H1 (cell line): Measurements from ENCODE around the gene TOP1. TPM values are rescaled to one million over a fixed set of nuclear protein-coding genes. Genes with fewer than 3 reads are reported as not detected.

Experiments used
- CTCF ChIA-PET: fragments of 300-600 bp; sonication (Branson Sonifier 250); formaldehyde crosslinking; loops from one replicate; lab custom pipeline; 2021; ENCODE audit not compliant: partially characterized antibody; lab: Charles Lee
- POLR2A ChIA-PET: fragments of 300-600 bp; sonication (Branson Sonifier 250); formaldehyde crosslinking; loops from one replicate; lab custom pipeline; 2021; ENCODE audit warnings: inconsistent platforms; ENCODE audit not compliant: partially characterized antibody; lab: Charles Lee
- DNase-seq, 2 experiments: peaks; one replicate each; pipeline versions ENCODE4 v3.0.0 to v3.0.0-alpha.2; 2010 to 2022; ENCODE audit warnings: low spot score in 2 of 2, low read depth in 1 of 2, mixed read lengths in 1 of 2
- FAIRE-seq: peaks from 2 replicates; lab custom pipeline; 2011; peaks lifted over from hg19 to GRCh38; lab: Jason Lieb, UNC
- H2AFZ ChIP-seq: 2 replicates; pipeline ENCODE4 v1.8.1; 2012; ENCODE audit warnings: low read length, inconsistent platforms
- H2AK5ac ChIP-seq: 2 replicates; pipeline ENCODE4 v1.6.1; 2013; ENCODE audit warnings: low read depth, low read length
- H2BK120ac ChIP-seq: replicated peaks from 2 replicates; pipeline ENCODE3; 2013; ENCODE audit warnings: low read depth, low read length, inconsistent platforms
- H2BK12ac ChIP-seq: 2 replicates; pipeline ENCODE4 v1.6.1; 2013; ENCODE audit warnings: low read depth, low read length
- H2BK15ac ChIP-seq: 2 replicates; pipeline ENCODE4 v1.6.1; 2013; ENCODE audit warnings: low read length
- H2BK20ac ChIP-seq: 2 replicates; pipeline ENCODE4 v1.6.1; 2013; ENCODE audit warnings: low read length
- H2BK5ac ChIP-seq: 2 replicates; pipeline ENCODE4 v1.6.1; 2013; ENCODE audit warnings: low read depth, low read length
- H3K14ac ChIP-seq: 2 replicates; pipeline ENCODE4 v1.6.1; 2013; ENCODE audit warnings: inconsistent platforms; ENCODE audit not compliant: insufficient read length
- H3K18ac ChIP-seq: 2 replicates; pipeline ENCODE4 v1.6.1; 2013; ENCODE audit warnings: low read length; ENCODE audit errors: extremely low read depth
- H3K23ac ChIP-seq: 2 replicates; pipeline ENCODE4 v1.6.1; 2013; ENCODE audit warnings: inconsistent platforms; ENCODE audit not compliant: insufficient read length
- H3K23me2 ChIP-seq: 2 replicates; pipeline ENCODE4 v1.6.1; 2013; ENCODE audit warnings: low read depth, low read length
- H3K27ac ChIP-seq: 2 replicates; pipeline ENCODE4 v1.6.1; 2011; ENCODE audit warnings: low read depth, low read length, inconsistent platforms
- H3K27me3 ChIP-seq, 4 experiments: replicated peaks in 1 of 4; 1 replicate in 1 of 4; 2 replicates in 3 of 4; pipeline versions ENCODE4 v1.6.1 to v1.8.1; 2011 to 2013; ENCODE audit warnings: low read length in 3 of 4, mild to moderate bottlenecking in 3 of 4, inconsistent platforms in 2 of 4, mixed read lengths in 2 of 4, moderate library complexity in 1 of 4; ENCODE audit not compliant: control insufficient read depth in 3 of 4, insufficient read depth in 3 of 4; ENCODE audit errors: extremely low read depth in 1 of 4
- H3K36me3 ChIP-seq, 4 experiments: 2 replicates each; pipeline versions ENCODE4 v1.6.1 to v1.8.1; 2011 to 2013; ENCODE audit warnings: mild to moderate bottlenecking in 4 of 4, low read length in 3 of 4, moderate library complexity in 2 of 4, control low read depth in 1 of 4, inconsistent platforms in 1 of 4; ENCODE audit not compliant: insufficient read depth in 4 of 4, control insufficient read depth in 2 of 4
- H3K4ac ChIP-seq: replicated peaks from 2 replicates; pipeline ENCODE3; 2013; ENCODE audit warnings: low read length, low read depth, mixed read lengths, inconsistent platforms; ENCODE audit not compliant: insufficient read length
- H3K4me1 ChIP-seq, 4 experiments: replicated peaks in 1 of 4; 1 replicate in 1 of 4; 2 replicates in 3 of 4; pipeline versions ENCODE4 v1.6.1 to v1.8.1; 2011 to 2013; ENCODE audit warnings: low read length in 3 of 4, inconsistent platforms in 2 of 4, mixed read lengths in 1 of 4; ENCODE audit not compliant: insufficient read depth in 4 of 4, control insufficient read depth in 3 of 4
- H3K4me2 ChIP-seq, 2 experiments: 2 replicates each; pipeline versions ENCODE4 v1.6.1 to v1.8.1; 2011 to 2013; ENCODE audit warnings: low read depth in 2 of 2, low read length in 2 of 2, control low read depth in 1 of 2, inconsistent platforms in 1 of 2, mild to moderate bottlenecking in 1 of 2; ENCODE audit not compliant: insufficient read depth in 1 of 2
- H3K4me3 ChIP-seq, 4 experiments: fragments of 200-600, 300-600 bp in 1 of 4; sonication (generic), shearing (Covaris generic), sonication (Bioruptor Twin) in 1 of 4; 2 replicates each; pipeline versions ENCODE4 v1.5.1 to v1.8.1; 2011 to 2016; ENCODE audit warnings: low read length in 4 of 4, low read depth in 3 of 4, control low read depth in 2 of 4, inconsistent platforms in 2 of 4, mild to moderate bottlenecking in 2 of 4, mixed read lengths in 1 of 4, moderate library complexity in 1 of 4; ENCODE audit not compliant: insufficient read depth in 2 of 4; ENCODE audit errors: extremely low read depth in 1 of 4
- H3K56ac ChIP-seq: replicated peaks from 2 replicates; pipeline ENCODE3; 2013; ENCODE audit warnings: low read depth, mild to moderate bottlenecking, mixed read lengths, low read length, inconsistent platforms; ENCODE audit not compliant: insufficient read length
- H3K79me1 ChIP-seq: 2 replicates; pipeline ENCODE4 v1.6.1; 2013; ENCODE audit warnings: low read depth, low read length, control low read depth
- H3K79me2 ChIP-seq, 2 experiments: 2 replicates each; pipeline versions ENCODE4 v1.6.1 to v1.8.1; 2012 to 2013; ENCODE audit warnings: low read length in 2 of 2, mild to moderate bottlenecking in 2 of 2, inconsistent platforms in 1 of 2; ENCODE audit not compliant: insufficient read depth in 2 of 2, control insufficient read depth in 1 of 2
- H3K9ac ChIP-seq, 4 experiments: replicated peaks in 1 of 4; 1 replicate in 1 of 4; 2 replicates in 3 of 4; pipeline versions ENCODE4 v1.6.1 to v1.8.1; 2011 to 2013; ENCODE audit warnings: low read depth in 3 of 4, low read length in 3 of 4, control low read depth in 2 of 4, mild to moderate bottlenecking in 2 of 4, moderate library complexity in 2 of 4, inconsistent platforms in 1 of 4; ENCODE audit errors: extremely low read depth in 1 of 4
- H3K9me3 ChIP-seq, 2 experiments: 2 replicates each; pipeline versions ENCODE4 v1.6.1 to v1.8.1; 2012 to 2013; ENCODE audit warnings: mild to moderate bottlenecking in 2 of 2, moderate library complexity in 2 of 2, control low read depth in 1 of 2, inconsistent platforms in 1 of 2, low read depth in 1 of 2, low read length in 1 of 2, mixed read lengths in 1 of 2; ENCODE audit not compliant: insufficient read depth in 2 of 2
- H4K20me1 ChIP-seq, 2 experiments: replicated peaks in 1 of 2; 2 replicates each; pipeline versions ENCODE3 to v1.8.1; 2011 to 2013; ENCODE audit warnings: inconsistent platforms in 2 of 2, low read length in 2 of 2, mild to moderate bottlenecking in 1 of 2; ENCODE audit not compliant: insufficient read depth in 2 of 2, control insufficient read depth in 1 of 2
- H4K5ac ChIP-seq: 2 replicates; pipeline ENCODE4 v1.6.1; 2013; ENCODE audit warnings: low read length, low read depth, mixed read lengths, inconsistent platforms; ENCODE audit not compliant: insufficient read length
- H4K8ac ChIP-seq: 2 replicates; pipeline ENCODE4 v1.8.0; 2013; ENCODE audit warnings: mild to moderate bottlenecking, moderate library complexity, low read length, inconsistent platforms; ENCODE audit not compliant: insufficient read depth; ENCODE audit errors: extremely low read depth
- H4K91ac ChIP-seq: replicated peaks from 2 replicates; pipeline ENCODE3; 2013; ENCODE audit warnings: low read length, mixed read lengths, inconsistent platforms; ENCODE audit not compliant: insufficient read length
- EZH2 ChIP-seq: fragments of 200-600 bp; sonication (generic); IDR thresholded peaks from 2 replicates; pipeline ENCODE4 v1.7.1; 2012; ENCODE audit warnings: low read depth, mild to moderate bottlenecking, moderate library complexity, low read length, inconsistent platforms; ENCODE audit not compliant: severe bottlenecking
- KDM4A ChIP-seq: IDR thresholded peaks from one replicate; pipeline ENCODE4 v1.7.1; 2012; ENCODE audit warnings: low read depth, mild to moderate bottlenecking, moderate library complexity, low read length, inconsistent platforms; ENCODE audit not compliant: severe bottlenecking
- RFX5 ChIP-seq: IDR thresholded peaks from 2 replicates; pipeline ENCODE4 v1.6.1; 2011; ENCODE audit warnings: low read depth, low read length, improper control_type of control experiment, borderline replicate concordance
- TCF12 ChIP-seq: IDR thresholded peaks from 2 replicates; pipeline ENCODE4 v1.6.1; 2011; ENCODE audit warnings: low read depth, mild to moderate bottlenecking, low read length
- WGBS, 2 experiments: shearing (Covaris generic) in 1 of 2; methylation state at CpG; one replicate each; pipeline versions ENCODE4 v1.1.6 to v1.1.7; 2013 to 2015; ENCODE audit warnings: low lambda C conversion rate in 2 of 2, mixed read lengths in 2 of 2, inconsistent platforms in 1 of 2, low coverage in 1 of 2, missing lambda C conversion rate in 1 of 2; ENCODE audit not compliant: insufficient replicate concordance in 2 of 2, insufficient coverage in 1 of 2, insufficient read length in 1 of 2; ENCODE audit errors: extremely low coverage in 1 of 2, missing lambda C conversion rate in 1 of 2; 5-methylcytosine and 5-hydroxymethylcytosine counted together
- polyA plus RNA-seq, 7 experiments: library from polyadenylated mRNA; depleted of rRNA in 3 of 7; stranded (reverse) in 5 of 7; unstranded in 2 of 7; fragments of >200 nt in 5 of 7; fragments of 200-250 nt in 2 of 7; gene quantifications; 1 replicate in 5 of 7; 2 replicates in 1 of 7; 4 replicates in 1 of 7; pipeline versions ENCODE4 v1.2.1 to v1.2.3, GENCODE V29; 2011 to 2013; ENCODE audit warnings: missing spikeins in 2 of 7, mixed read lengths in 2 of 7
- total RNA-seq: library from RNA; stranded (reverse); fragmentation: NEBNext Ultra II Directional; extraction: Animal tissue kit (Norgen Biotek cat#: 25700); gene quantifications from 2 replicates; pipeline ENCODE4 v1.2.1, GENCODE V29; 2021
- TF ChIP-seq, protein P1 (sequence below): IDR thresholded peaks from 2 replicates; pipeline ENCODE4 v1.6.1; 2011; ENCODE audit warnings: low read depth, mild to moderate bottlenecking, low read length; ENCODE audit not compliant: insufficient read depth
- TF ChIP-seq, protein P2 (sequence below), 3 experiments: IDR thresholded peaks; 1 replicate in 2 of 3; 2 replicates in 1 of 3; pipeline versions ENCODE4 v1.5.1 to v1.6.1; 2011; ENCODE audit warnings: low read length in 3 of 3, mild to moderate bottlenecking in 3 of 3, inconsistent platforms in 2 of 3, low read depth in 1 of 3, moderate library complexity in 1 of 3; ENCODE audit not compliant: insufficient read depth in 1 of 3; ENCODE audit errors: control extremely low read depth in 1 of 3

TOP1 gene
- total and polyA plus RNA-seq, 2 of the 8 experiments (the other 6 are each of a cell fraction or from before 2014, with no cell fraction given) = 7.4 to 108 TPM

DNA sequence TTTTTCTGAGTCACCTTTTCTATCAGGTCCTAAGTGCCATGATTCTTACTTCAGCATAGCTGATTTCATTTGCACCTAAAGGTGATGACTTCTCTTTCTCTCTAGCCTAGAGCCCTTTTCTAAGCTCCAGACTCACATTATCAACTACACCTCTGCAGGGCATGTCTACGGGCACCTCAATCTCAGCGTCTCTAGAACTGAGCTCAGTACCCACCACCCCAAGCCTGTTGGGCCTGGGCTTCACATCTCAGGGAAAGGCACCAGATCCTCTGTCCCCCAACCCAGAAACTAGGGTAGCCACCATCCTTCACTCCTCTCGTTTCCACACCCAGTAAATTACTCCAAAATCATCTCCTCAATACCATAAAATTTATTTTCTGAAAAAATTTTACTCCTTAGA lies 98.1 kb downstream of the TOP1 start:
- Histone ChIP-seq H2BK5ac (no peak overlapping the region), H4K20me1 (no peaks in the 10 kb centered on the region), H4K91ac (no peak overlapping the region), H2BK20ac (no peak overlapping the region), H3K4me3 (no peak overlapping the region), H3K14ac (no peak overlapping the region), H2AK5ac (no peak overlapping the region), H3K27ac (no peak overlapping the region), H4K8ac (no peak overlapping the region), H2BK12ac (no peak overlapping the region), H3K4me2 (no peak overlapping the region), H3K23ac (no peak overlapping the region), H3K23me2 (peaks cover 2% of the 10 kb centered on the region), H3K36me3 (peaks cover 9 to 39% (median 19%) of the 10 kb centered on the region in 4 experiments; a peak in 6 of 8 replicates), H2BK15ac (no peak overlapping the region), H2BK120ac (no peak overlapping the region), H3K9ac (no peak overlapping the region), H3K18ac (no peak overlapping the region), H4K5ac (no peak overlapping the region), H2AFZ (no peak overlapping the region), H3K4ac (no peak overlapping the region), H3K79me2 (no peaks in the 10 kb centered on the region), H3K56ac (no peak overlapping the region), H3K79me1 (no peaks in the 10 kb centered on the region), H3K27me3 (no peaks in the 10 kb centered on the region), H3K4me1 (no peaks in the 10 kb centered on the region), H3K9me3 (0 out of 4 replicates have a peak, but pooled peaks cover 0 to 2% of the 10 kb centered on the region in 2 experiments)
- POLR2A ChIA-PET = interaction anchor here (0.9 to 1.2 kb wide), 2 partner anchors 11 to 55 kb away, joined by 3 read pairs; partner anchors contain the start of gene PLCG1
- CTCF ChIA-PET = interaction anchor here (0.6 to 3.0 kb wide), 3 partner anchors 8 to 121 kb away, joined by 3 to 10 read pairs (median 3); no protein-coding TSS in a partner anchor
- DNase-seq = peak in 1 of 2 experiments; percentile 22
- no peak for FAIRE-seq
- 91 to 100% methylated on average over 1 to 3 of the region's 3 CpGs for WGBS, 2 experiments
- TF ChIP-seq, protein P1, sequence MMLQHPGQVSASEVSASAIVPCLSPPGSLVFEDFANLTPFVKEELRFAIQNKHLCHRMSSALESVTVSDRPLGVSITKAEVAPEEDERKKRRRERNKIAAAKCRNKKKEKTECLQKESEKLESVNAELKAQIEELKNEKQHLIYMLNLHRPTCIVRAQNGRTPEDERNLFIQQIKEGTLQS = no peak
- TF ChIP-seq KDM4A (no peak), TCF12 (no peak), EZH2 (no peak), RFX5 (no peak)
- TF ChIP-seq, protein P2, sequence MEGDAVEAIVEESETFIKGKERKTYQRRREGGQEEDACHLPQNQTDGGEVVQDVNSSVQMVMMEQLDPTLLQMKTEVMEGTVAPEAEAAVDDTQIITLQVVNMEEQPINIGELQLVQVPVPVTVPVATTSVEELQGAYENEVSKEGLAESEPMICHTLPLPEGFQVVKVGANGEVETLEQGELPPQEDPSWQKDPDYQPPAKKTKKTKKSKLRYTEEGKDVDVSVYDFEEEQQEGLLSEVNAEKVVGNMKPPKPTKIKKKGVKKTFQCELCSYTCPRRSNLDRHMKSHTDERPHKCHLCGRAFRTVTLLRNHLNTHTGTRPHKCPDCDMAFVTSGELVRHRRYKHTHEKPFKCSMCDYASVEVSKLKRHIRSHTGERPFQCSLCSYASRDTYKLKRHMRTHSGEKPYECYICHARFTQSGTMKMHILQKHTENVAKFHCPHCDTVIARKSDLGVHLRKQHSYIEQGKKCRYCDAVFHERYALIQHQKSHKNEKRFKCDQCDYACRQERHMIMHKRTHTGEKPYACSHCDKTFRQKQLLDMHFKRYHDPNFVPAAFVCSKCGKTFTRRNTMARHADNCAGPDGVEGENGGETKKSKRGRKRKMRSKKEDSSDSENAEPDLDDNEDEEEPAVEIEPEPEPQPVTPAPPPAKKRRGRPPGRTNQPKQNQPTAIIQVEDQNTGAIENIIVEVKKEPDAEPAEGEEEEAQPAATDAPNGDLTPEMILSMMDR (IDR thresholded peaks at IDR 0.05; ENCODE audit: control extremely low read depth in 1 of 3, insufficient read depth in 1 of 3, low read depth in 1 of 3, low read length in 3 of 3) = no peak
